GM18508 (cell line): Measurements from ENCODE around the gene RFX5.
"Not testable (repeated sequence)": the region's sequence is repeated elsewhere in the genome, so short reads cannot be mapped to it uniquely, and the experiment has no call there.

Experiments
- ATAC-seq: cut with Tn5 transposase; IDR thresholded peaks from one replicate; pipeline ENCODE4 v1.9.1; 2021; ENCODE audit warnings: moderate number of reproducible peaks; ENCODE audit not compliant: insufficient read depth, unreplicated experiment

The RFX5 gene

DNA sequence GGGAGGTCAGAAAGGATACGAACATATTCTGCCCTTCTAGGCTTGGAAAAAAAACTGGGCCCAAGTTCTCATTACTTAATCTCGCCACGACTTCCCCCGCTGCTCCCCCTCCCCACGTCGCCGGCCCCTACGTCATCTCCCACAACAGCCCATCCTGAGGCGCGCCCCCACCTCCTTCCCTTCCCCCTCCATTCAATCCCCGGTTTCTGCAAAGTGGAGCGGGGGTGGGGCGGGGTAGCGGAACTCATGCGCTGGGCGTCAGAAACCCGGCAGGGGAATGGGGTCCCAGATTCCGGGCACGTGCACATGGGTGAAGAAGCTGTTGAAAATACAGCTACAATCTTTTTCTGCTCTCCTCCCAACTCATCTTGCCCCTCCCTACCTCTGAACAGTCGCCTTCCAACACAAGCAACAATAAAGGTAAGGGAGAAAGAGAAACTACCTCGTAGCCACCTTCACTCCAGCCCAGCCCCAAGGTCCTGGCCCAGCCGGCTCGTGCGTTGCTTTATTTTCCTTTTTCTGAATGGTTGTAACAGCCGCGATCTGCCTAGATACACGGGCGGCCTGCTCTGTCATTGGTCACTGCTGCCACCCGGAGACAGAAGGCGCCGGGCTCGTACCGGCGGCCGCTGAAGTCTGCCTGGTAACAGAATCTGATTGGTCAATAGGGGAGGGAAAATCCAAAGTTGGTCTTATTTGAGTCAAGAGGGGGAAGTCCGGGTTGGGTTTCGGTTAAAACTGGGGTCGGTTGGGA is at the start of gene RFX5:
TSS of gene RFX5 (minus strand) at position 484 of the 754 bp plus-strand sequence. CDS start 932 bp downstream, outside the sequence.
- peak; percentile 85 for ATAC-seq

DNA sequence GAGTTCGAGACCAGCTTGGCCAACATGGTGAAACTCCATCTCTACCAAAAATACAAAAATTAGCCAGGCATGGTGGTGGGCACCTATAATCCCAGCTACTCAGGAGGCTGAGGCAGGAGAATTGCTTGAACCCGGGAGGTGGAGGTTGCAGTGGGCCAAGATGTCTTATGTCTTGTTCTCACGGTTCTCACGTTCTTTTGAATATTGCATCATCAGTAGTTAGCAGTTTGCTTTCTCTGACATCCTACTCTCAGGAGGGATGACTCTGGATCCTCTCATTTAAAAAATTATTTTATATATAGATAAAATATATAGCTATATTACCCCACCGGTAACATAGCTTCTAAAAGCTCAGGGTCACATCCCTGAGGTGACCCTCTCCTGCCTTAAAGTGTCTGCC is 49.2 kb upstream of the RFX5 start:
- not testable (repeated sequence) for ATAC-seq

DNA sequence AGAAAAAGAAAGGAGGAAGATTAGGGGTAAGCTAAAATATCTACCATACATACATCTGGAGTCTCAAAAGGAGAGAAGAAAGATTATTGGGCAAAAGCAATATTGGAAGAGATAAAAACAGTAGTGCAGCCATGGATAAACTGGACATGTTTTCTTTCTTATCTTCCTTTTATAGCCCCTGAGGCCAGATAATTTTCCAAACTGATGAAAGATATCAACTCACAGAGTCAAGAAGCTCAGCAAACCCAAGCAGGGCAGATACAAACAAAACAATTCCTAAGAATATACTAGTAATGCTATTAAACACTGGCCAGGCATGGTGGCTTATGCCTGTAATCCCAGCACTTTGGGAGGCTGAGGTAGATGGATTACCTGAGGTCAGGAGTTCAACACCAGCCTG is 46.5 kb upstream of the RFX5 start:
- ATAC-seq = no peak

DNA sequence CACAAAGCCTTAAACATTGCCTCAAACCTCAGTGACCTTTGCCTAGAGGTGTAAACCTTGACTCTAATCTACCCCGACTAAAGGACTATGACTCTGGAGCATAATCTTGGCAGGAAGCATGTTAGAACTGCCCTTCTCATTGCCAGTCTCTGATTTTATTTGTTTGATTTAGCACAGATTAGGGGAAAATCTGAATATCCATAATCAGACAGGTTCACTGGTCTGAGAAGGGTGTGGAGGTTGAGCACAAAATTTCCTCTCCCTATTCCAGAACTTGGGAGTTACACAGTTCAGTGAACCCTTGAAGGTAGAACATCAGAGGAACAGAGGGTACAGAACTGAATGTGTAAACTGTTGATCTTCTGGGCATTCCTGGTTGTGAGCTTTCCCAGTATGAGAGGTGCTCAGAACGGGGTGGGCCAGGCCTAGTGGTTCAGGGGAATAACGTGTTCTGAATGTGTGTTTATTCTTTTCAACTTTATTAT is 44.1 kb upstream of the RFX5 start:
- no peak for ATAC-seq

DNA sequence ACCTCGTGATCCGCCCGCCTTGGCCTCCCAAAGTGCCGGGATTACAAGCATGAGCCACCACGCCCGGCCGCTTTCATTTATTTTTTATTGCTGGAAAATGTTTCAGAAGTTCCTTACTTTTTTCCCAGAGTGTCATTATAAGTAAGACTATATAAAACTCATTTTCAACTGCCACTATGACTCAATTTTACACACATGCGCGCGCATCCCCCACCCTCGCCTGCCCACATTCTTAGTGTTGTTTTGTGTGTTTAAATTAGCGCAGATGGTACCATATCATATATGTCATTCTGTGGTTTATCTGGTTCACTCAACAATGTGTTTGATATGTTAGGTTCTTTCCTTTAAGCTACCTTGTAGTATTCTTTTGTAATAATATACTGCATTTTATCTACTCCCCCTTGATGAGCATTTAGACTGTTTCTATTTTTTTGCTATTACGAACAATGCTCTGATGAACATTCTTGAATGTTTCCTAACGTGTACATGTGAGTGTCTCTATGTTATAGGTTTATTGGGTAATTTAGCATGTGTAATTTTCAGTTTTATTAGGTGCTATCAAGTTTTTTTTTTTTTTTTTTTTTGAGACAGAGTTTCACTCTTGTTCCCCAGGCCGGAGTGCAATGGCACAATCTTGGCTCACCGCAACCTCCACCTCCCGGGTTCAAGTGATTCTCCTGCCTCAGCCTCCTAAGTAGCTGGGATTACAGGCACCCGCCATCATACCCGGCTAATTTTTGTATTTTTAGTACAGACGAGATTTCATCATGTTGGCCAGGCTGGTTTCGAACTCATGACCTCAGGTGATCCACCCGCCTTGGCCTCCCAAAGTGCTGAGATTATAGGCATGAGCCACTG is 43.4 kb upstream of the RFX5 start:
- not testable (repeated sequence) for ATAC-seq

DNA sequence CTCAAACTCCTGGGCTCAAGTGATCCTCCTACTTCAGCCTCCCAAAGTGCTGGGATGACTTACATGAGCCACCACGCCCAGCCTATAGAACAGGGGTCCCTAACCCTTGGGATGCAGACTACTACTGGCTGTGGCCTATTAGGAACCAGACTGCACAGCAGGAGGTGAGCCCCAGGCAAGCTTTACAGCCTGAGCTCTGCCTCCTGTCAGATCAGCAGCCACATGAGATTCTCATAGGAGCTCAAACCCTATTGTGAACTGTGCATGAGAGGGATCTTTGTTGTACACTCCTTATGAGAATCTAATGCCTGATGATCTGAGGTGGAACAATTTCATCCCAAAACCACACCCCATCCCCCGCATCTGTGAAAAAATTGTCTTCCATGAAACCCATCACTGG is 39.0 kb upstream of the RFX5 start:
- ATAC-seq = no peak

DNA sequence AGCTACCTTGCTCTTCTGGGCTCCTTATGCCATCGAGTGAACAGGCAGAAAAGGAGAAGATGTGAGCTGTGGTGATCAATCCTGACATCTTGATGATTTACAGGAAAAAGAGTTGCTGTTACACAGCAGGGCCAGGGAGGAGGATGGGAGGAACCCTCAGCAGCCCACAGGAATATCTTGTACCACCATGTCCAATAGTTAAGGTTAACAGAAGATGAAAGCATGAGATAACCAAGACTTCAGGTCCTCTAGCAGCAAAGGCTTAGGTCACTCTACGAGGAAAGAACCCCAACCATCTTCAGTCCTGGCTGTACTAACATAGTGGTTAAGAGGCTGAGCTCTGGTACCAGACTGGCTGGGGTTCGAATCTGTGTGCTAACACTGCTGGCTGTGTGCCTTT is 37.5 kb upstream of the RFX5 start:
- no peak for ATAC-seq

DNA sequence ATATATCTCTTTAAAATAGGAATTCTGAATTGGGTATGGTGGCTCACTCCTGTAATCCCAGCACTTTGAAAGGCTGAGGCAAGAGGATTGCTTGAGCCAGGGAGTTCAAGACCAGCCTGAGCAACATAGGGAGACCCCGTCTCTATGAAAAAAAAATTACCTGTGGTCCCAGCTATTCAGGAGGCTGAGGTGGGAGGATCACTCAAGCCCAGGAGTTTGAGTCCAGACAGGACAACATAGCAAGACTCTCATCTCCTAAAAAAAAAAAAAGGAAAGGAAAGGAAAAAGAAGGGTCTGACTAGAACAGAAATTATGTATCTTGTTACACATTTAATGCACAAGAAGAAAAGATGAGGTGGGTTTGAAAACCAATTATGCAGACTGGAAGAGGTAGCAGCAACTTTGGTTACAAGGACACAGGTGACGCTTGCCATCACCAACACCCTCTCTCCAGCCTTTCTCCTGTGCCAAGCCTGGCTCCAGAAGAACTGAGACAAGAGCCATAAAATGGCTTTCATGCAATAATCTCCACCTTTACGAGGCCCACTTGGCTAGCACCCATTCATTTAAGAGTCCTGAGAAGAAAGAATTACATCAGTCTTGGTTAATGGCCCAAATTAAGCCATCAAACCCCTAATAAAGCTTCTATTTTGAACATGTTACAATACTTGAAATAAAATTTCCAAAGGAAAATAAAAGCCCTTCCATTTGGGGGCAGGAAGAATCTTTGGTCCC is 30.3 kb upstream of the RFX5 start:
- no peak for ATAC-seq

DNA sequence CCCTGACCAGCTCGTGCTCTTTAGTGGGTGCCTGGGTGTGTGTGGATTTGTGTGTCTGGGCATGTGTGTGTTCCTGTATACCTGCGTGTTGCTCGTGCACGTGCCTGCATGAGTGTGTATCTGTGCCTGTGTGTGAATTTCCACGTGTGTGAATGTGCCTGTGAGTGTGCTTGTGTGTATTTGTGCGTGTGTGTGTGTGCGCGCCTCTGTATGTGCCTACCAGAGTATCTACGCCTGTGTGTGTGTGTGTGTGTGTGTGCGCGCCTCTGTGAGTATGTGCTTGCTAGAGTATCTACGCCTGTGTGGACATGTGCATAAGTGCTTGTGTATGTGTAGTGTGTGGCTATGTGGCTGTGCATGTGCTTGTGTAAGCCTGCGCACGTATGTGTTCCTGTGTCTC is 26.1 kb upstream of the RFX5 start:
- ATAC-seq = no peak

DNA sequence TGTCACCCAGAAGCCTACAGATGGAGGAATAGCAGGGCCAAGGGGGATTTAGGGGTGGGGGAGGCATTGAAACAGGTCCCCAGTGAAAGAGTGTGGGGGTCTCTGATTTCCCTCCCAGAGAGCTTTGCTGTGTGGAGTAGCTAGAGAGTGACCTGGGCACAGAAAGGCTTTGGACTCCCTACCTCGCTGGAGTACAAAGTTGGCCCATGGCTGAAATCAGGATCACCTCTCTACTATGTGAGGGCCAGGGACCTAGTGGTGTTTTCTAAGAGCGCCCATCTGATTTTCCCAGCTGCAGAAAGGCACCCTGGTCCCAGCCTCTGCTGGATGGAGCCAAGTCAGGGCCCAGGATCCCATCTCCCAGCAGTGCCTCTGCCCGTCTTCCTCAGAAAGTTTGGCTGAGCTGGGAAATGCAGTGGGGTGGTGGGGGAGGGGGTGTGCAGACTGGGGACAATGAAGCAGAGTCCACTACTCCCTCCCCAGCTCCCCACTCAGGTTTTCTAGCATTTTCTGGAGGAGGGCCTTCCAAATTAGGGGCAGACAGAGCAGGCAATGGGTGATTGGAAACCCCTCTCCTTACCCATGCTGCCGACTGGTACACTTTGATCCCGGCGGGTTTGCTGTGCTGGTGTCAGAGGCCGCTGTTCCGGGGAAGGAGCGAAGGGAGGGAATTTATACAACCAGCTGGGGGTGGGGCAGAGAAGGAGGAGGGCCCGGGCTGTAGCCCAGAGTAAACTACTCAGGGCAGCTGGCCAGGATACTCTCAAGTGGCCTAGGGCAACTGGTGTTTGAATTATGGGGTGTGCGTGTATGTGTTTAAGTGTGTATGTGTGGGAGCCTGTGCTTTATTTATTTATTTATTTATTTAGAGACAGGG is 25.2 kb upstream of the RFX5 start, which contains the start of gene SELENBP1:
TSS of gene SELENBP1 (minus strand) at position 648 of the 877 bp plus-strand sequence. CDS start at position 584, 64 bp downstream.
- no peak for ATAC-seq

DNA sequence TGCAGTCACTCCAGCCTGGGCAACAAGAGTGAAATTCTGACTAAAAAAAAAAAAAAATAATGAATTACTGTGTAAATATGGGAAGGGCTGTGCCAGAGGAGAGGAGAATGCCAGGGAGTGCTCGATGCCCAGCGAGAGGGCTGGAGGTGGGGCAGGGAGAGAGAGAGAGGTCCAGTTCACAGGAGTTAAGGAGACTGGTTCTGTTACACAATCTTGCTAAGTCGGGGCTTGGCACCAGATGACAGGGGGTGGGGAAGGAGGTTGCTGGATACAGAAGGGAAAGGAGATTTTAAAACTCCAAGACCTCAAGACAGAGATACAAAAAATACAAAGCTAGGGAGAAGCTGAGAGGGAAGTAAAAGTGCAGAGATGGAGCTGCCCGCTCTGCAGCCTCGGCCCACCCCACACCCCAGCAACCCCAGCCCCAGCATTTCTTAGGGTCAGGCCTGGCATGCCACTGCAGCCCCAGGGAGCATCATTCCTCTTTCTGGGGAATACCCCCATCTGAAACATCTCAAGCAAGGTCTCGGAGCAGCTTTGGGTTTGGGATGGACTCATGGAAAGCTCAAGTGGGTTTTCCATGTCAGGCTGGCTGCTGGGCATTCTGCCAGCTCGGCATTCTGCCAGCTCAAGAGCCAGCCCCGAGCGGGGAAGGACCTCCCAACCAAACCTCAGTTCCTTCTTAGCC is 24.5 kb upstream of the RFX5 start:
- no peak for ATAC-seq

DNA sequence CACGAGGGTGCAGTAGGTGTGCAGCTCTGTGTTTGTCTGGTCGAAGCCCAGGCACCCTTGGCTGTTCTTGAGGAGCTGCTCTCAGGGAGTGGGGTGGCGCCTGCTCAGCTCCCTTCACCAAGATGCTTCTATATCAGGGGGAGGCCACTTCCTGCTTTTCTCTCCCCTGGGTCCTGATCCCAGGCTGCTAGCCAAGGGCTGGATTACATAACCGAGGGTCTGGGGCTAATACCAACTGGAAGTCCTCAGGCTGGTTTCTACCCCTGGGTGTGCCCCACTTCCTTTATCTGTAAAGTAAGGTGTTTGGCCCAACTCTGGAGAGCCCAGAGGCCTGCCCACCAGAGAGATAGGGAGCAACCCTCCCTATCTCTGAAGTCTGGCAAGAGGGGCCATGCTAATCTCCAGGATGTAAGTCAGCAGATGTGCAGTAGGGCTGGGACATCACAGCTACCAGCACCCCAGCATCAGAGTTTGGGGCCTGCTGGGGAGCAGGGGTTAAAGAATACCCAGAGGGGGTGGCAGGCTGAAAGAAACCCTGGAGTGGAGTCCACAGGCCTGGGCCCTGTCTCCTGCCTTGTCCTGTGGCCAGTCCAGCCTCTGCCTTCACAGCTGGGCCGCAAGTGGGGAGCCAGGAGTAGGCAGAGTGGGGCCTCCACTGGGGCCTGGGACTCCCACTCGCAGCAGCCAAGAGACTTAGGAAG is 23.3 kb upstream of the RFX5 start:
- no peak for ATAC-seq

DNA sequence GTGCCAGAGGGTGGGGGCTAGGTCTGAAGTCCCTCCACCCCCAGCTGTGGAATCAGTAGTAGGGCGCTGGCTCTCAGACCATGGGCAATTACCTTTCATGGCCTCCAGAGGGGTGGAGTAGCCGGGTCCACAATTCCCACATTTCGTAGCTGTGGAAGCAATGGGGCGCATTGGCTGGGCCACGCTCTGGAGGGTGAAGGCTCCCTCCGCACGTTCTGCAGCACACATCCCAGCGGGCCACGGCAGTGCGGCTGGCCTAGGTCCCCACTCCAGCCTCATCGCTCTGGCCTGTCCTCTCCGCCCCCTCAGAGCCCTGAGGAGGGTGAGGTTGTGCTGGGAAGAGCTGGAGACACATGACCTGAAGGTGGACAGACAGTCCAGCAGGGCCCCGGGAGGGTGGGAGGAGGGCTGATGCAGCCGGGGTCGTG is 22.6 kb upstream of the RFX5 start:
- ATAC-seq = no peak

DNA sequence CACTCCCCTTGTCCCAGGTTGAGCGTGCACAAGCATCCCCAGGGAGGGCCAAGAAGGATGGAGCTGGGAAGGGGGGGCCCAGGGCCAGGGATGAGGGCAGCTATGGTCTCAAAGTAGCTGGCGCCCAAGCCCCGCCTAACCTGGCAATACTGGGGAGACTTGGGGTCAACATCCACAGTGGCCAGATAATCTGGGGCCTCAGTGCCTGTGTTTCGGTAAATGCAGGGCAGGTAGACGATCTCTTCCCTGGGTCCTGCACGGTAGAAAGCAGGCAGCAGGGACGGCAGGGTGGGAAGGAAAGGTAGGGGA is 22.2 kb upstream of the RFX5 start:
- ATAC-seq = no peak

DNA sequence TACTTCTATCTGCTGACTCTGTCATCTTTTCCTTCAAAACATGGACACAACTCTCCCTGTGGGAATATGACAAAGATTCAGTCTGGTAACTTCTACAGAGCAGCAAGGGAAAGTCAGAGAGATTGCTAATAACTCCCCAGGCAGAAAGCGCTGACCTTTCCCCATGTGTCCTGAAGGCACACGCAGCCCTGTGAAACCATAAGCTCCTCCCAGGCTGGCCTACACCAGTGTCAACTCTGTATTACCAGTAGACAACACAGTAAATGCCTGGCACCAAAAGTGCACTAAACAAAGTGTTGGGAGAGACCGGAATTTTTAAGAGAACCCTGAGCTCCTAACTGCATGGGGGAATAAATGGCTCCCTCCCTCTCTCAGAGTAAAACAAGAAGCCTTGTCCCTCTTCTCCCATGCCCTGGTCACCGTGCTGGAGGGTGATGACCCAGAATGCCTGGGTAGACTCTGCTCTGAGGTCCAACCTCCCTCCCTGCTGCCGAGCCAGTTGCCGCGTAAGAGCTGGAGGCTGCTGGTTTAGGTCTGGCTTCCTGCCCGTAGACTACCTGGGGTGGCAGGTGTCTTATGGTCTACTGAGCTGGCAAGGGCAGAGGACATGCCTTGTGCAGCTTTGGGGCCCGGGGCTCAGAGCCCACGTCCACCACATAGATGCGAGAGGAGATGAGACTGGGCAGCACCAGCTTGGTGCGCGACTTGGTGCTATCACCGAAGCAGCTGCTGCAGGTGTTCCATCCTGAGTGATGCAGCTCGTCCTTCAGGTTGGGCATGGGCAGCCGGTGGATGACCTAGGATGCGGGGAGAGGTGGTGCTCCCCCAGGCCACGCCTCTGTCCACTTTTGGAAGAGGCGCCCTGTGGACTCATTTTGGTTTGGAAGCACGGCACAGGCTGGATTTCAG is 21.6 kb upstream of the RFX5 start:
- ATAC-seq = no peak

DNA sequence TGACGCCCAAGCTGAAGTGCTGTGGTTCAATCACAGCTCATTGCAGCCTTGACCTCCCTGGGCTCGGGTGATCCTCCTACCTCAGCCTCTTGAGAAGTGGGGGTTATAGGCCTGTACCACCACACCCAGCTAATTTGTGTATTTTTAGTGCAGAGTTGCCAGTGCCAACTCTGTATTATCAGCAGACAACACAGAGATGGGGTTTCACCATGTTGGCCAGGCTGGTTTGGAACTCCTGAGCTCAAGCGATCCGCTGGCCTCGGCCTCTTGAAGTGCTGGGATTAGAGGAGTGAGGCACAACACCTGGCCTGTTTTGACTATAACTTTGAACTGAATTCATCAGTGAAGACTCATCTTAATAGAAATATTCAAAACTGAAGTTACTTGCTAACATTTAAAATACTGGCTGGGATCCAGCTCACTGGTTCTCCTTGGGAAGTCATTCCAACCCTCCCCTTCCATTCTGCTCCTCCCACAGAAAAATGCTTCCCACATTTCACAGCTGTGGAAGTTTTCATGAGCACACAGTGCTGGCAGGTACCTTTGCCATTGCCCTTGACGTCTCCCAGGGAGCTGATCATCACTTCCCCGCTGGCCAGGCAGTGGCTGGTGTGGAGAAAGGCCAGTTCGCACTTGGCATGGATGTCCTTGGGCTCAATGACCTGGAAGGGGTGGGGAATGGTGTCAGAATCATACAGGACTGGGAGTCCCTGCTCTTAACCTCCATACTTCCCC is 20.8 kb upstream of the RFX5 start:
- ATAC-seq = no peak

DNA sequence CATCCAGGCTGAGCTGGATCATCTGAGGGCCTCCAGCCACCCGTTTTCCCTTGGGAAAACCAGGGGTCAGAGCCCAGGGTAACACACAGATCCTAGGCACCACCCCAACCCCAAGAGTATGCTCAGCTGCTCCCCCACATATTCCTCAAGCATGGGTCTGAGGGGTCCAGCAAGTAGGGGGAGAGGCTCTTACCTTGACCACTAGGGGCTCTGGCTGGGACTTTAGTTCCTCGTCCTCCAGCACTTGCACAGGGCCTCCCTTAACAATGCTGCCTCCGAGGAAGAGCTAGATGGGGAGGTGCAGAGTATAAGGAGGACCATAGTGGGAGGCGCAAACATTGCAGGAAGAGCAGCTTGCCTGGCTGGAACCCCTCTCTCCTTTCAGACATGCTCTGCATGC is 17.9 kb upstream of the RFX5 start:
- ATAC-seq = no peak
